B cell (primary cell): ENCODE data around the gene ZFP92. TPM values are rescaled to one million over a fixed set of nuclear protein-coding genes. Genes with fewer than 3 reads are reported as not detected.

Source experiments
- ATAC-seq: fragments of 200-7000 bp; cut with Tn5 transposase; one replicate; pipeline ENCODE4 v1.10.0; 2021; ENCODE audit warnings: low read depth, mild to moderate bottlenecking, moderate number of reproducible peaks, moderate library complexity
- CTCF ChIA-PET: fragments of 350-600 bp; sonication (Branson Sonifier 250); formaldehyde crosslinking; loops from one replicate; lab custom pipeline; 2021; ENCODE audit warnings: antibody characterized with exemption, inconsistent platforms; lab: Charles Lee
- POLR2A ChIA-PET: fragments of 350-600 bp; sonication (Branson Sonifier 250); formaldehyde crosslinking; loops from one replicate; lab custom pipeline; 2021; ENCODE audit warnings: antibody characterized with exemption; lab: Charles Lee
- DNase-seq: peaks from one replicate; pipeline ENCODE4 v3.0.0; 2013
- H2AFZ ChIP-seq: 2 replicates; pipeline ENCODE4 v1.6.1; 2012; ENCODE audit warnings: mild to moderate bottlenecking, low read depth, low read length; ENCODE audit not compliant: insufficient read depth, poor library complexity, severe bottlenecking
- H3K27ac ChIP-seq, 2 donors: 1 replicate in 1 of 2; 2 replicates in 1 of 2; pipeline ENCODE4 v1.5.1; 2012 to 2013; ENCODE audit warnings: low read length in 2 of 2, mild to moderate bottlenecking in 2 of 2, moderate library complexity in 1 of 2
- H3K27me3 ChIP-seq, 4 experiments: fragments of 200-600 bp in 1 of 4; sonication (generic) in 1 of 4; replicated peaks in 1 of 4; 1 replicate in 2 of 4; 2 replicates in 2 of 4; pipeline versions ENCODE4 v1.6.1 to v1.7.0; 2013 to 2016; ENCODE audit warnings: low read length in 3 of 4, mild to moderate bottlenecking in 2 of 4, mixed read lengths in 1 of 4, moderate library complexity in 1 of 4; ENCODE audit not compliant: insufficient read depth in 4 of 4, control insufficient read depth in 3 of 4; ENCODE audit errors: control extremely low read depth in 1 of 4
- H3K36me3 ChIP-seq, 2 experiments: replicated peaks in 1 of 2; 1 replicate in 1 of 2; 2 replicates in 1 of 2; pipeline versions ENCODE4 v1.6.1 to v1.7.1; 2013; ENCODE audit warnings: low read length in 1 of 2; ENCODE audit not compliant: insufficient read depth in 2 of 2, control insufficient read depth in 1 of 2; ENCODE audit errors: control extremely low read depth in 1 of 2, extremely low read depth in 1 of 2
- H3K4me1 ChIP-seq, 2 donors: fragments of 200-600 bp in 1 of 2; sonication (generic) in 1 of 2; 1 replicate in 1 of 2; 2 replicates in 1 of 2; pipeline versions ENCODE4 v1.5.1 to v1.6.1; 2013 to 2017; ENCODE audit warnings: low read length in 2 of 2; ENCODE audit not compliant: control insufficient read depth in 2 of 2, insufficient read depth in 2 of 2
- H3K4me2 ChIP-seq: replicated peaks from 2 replicates; pipeline ENCODE3; 2012; ENCODE audit warnings: mild to moderate bottlenecking, low read depth, low read length; ENCODE audit not compliant: poor library complexity, severe bottlenecking
- H3K4me3 ChIP-seq, 5 experiments: fragments of 200-600 bp in 1 of 5; sonication (generic) in 1 of 5; 1 replicate in 3 of 5; 2 replicates in 2 of 5; pipeline versions ENCODE4 v1.5.1 to v1.7.0; 2011 to 2016; ENCODE audit warnings: low read length in 4 of 5, mild to moderate bottlenecking in 4 of 5, low read depth in 2 of 5, control low read depth in 1 of 5, moderate library complexity in 1 of 5; ENCODE audit not compliant: insufficient read depth in 1 of 5; ENCODE audit errors: control extremely low read depth in 1 of 5, extremely low read depth in 1 of 5
- H3K79me2 ChIP-seq: fragments of 200-600 bp; sonication (generic); one replicate; pipeline ENCODE4 v1.6.0; 2016; ENCODE audit warnings: low read length; ENCODE audit not compliant: control insufficient read depth, insufficient read depth
- H3K9ac ChIP-seq: fragments of 200-600 bp; sonication (generic); 2 replicates; pipeline ENCODE4 v1.6.1; 2017; ENCODE audit warnings: mild to moderate bottlenecking, low read length, moderate library complexity
- H3K9me3 ChIP-seq, 3 donors: one replicate each; pipeline versions ENCODE4 v1.6.1 to v1.7.1; 2013; ENCODE audit warnings: low read length in 2 of 3; ENCODE audit not compliant: control insufficient read depth in 2 of 3, insufficient read depth in 1 of 3; ENCODE audit errors: control extremely low read depth in 1 of 3
- H4K20me1 ChIP-seq: 2 replicates; pipeline ENCODE4 v1.6.0; 2012; ENCODE audit warnings: mild to moderate bottlenecking, low read length; ENCODE audit not compliant: insufficient read depth, control insufficient read depth, poor library complexity, severe bottlenecking
- H3K27ac Mint-ChIP-seq: one replicate; pipeline ENCODE4 v1.8.0; 2021; ENCODE audit warnings: mixed read lengths
- H3K27me3 Mint-ChIP-seq: one replicate; pipeline ENCODE4 v1.8.0; 2021; ENCODE audit warnings: mixed read lengths
- H3K4me1 Mint-ChIP-seq: one replicate; pipeline ENCODE4 v1.8.0; 2021; ENCODE audit warnings: mixed read lengths
- H3K4me3 Mint-ChIP-seq: one replicate; pipeline ENCODE4 v1.8.0; 2021; ENCODE audit warnings: mixed read lengths
- H3K9me3 Mint-ChIP-seq: one replicate; pipeline ENCODE4 v1.8.0; 2022; ENCODE audit warnings: mixed read lengths; ENCODE audit not compliant: insufficient read depth
- EZH2 ChIP-seq: IDR thresholded peaks from 2 replicates; pipeline ENCODE4 v1.6.1; 2012; ENCODE audit warnings: borderline replicate concordance, low read depth, mild to moderate bottlenecking, moderate library complexity, low read length; ENCODE audit not compliant: insufficient read depth, poor library complexity, severe bottlenecking
- whole genome bisulfite sequencing: methylation state at CpG from one replicate; pipeline ENCODE4 v1.1.5; 2013; ENCODE audit warnings: missing lambda C conversion rate; ENCODE audit not compliant: insufficient coverage; 5-methylcytosine and 5-hydroxymethylcytosine counted together
- intact Hi-C: fragments of 100-400 bp; cut with micrococcal nuclease; formaldehyde crosslinking; loops from one replicate; pipeline ENCODE4 v1.10.0; 2022
- polyA plus RNA-seq: library from polyadenylated mRNA; depleted of rRNA; stranded (reverse); fragments of >200 nt; gene quantifications from 2 replicates; pipeline ENCODE4 v1.2.3, GENCODE V29; 2012
- total RNA-seq, 2 donors: library from RNA; stranded (reverse); fragments of 120-200 nt in 1 of 2; gene quantifications; 1 replicate in 1 of 2; 2 replicates in 1 of 2; pipeline versions ENCODE4 v1.2.3 to v1.2.4, GENCODE V29; 2013 to 2022
- TF ChIP-seq, protein P1 (sequence below): fragments of 200-600 bp; IDR thresholded peaks from one replicate; pipeline ENCODE4 v1.8.0; 2022; ENCODE audit warnings: antibody characterized with exemption, mild to moderate bottlenecking

Gene ZFP92
- total and polyA plus RNA-seq, 2 donors (not counting 1 experiment from before 2014, with no cell fraction given): 0.24 to 1.6 TPM

DNA sequence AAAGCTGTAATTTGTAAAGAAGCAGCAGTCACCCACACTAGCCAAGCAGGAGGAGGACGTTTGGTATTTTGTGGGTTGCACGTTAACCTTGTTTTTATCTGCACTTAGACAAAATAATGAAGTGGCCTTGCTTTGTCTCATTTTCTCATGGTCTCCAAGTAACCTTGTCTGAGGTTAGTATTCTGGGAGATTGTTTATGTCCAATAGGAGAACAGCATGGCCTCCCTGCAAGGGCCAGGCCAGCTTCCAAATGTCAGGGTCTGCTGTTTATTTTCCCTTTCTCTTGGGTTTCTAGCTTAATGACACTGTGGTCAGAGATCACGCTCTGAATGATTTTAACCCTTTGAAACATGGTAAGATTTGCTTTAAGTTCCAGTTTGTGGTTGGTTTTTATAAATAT, 40.0 kb upstream of the ZFP92 start:
- intact Hi-C loops: no loop called here
- no peaks in the 10 kb centered on the region for H3K9me3 Mint-ChIP-seq
- no peak for ATAC-seq
- CTCF ChIA-PET: no interaction called here
- Histone ChIP-seq H3K36me3 (no peaks in the 10 kb centered on the region), H3K79me2 (no peaks in the 10 kb centered on the region), H3K4me1 (no peaks in the 10 kb centered on the region), H4K20me1 (no peaks in the 10 kb centered on the region), H3K9me3 (no peaks in the 10 kb centered on the region), H3K9ac (no peak overlapping the region), H3K27me3 (peaks cover 0 to 3% (median 0%) of the 10 kb centered on the region in 4 experiments), H2AFZ (no peak overlapping the region), H3K27ac (no peak overlapping the region), H3K4me2 (no peak overlapping the region), H3K4me3 (no peak overlapping the region)
- no CpG with 5 or more reads among the region's 3 CpGs for WGBS
- peaks cover 10% of the 10 kb centered on the region for H3K27me3 Mint-ChIP-seq
- no peak overlapping the region for H3K27ac Mint-ChIP-seq
- no peaks in the 10 kb centered on the region for H3K4me1 Mint-ChIP-seq
- DNase-seq: no peak
- no peak overlapping the region for H3K4me3 Mint-ChIP-seq
- POLR2A ChIA-PET: no interaction called here
- TF ChIP-seq EZH2: no peak
- TF ChIP-seq, protein P1, sequence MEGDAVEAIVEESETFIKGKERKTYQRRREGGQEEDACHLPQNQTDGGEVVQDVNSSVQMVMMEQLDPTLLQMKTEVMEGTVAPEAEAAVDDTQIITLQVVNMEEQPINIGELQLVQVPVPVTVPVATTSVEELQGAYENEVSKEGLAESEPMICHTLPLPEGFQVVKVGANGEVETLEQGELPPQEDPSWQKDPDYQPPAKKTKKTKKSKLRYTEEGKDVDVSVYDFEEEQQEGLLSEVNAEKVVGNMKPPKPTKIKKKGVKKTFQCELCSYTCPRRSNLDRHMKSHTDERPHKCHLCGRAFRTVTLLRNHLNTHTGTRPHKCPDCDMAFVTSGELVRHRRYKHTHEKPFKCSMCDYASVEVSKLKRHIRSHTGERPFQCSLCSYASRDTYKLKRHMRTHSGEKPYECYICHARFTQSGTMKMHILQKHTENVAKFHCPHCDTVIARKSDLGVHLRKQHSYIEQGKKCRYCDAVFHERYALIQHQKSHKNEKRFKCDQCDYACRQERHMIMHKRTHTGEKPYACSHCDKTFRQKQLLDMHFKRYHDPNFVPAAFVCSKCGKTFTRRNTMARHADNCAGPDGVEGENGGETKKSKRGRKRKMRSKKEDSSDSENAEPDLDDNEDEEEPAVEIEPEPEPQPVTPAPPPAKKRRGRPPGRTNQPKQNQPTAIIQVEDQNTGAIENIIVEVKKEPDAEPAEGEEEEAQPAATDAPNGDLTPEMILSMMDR: no peak

DNA sequence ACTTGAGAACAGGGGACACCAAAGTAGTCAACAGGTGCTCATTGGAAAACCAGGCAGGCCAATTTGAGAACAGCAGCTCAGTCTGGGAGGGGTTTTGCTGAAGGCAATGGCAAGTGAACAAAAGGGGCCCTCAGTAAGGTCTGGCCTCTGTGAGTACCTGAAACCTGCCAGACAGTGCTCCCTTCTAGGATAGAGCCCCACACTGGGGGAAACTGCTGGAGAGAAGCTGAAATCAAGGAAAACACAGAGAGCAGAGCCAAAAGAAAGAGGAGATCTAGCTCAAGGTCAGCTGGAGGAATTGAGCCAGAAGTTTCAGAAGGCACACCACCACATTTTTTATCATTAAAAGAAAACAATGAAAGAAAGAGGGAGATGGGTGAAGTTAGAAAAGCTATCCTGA, 38.3 kb upstream of the ZFP92 start:
- H4K20me1 ChIP-seq: no peaks in the 10 kb centered on the region
- ChIA-PET CTCF (no interaction called here), POLR2A (no interaction called here)
- no peak overlapping the region for H3K27ac Mint-ChIP-seq
- H3K4me2 ChIP-seq: no peak overlapping the region
- ATAC-seq (no peak), DNase-seq (no peak)
- intact Hi-C loops: no loop called here
- no peak overlapping the region for H3K4me3 Mint-ChIP-seq
- peaks cover 0 to 3% (median 0%) of the 10 kb centered on the region in 4 experiments for H3K27me3 ChIP-seq
- no peaks in the 10 kb centered on the region for H3K4me1 ChIP-seq
- H3K27ac ChIP-seq: no peak overlapping the region
- no peak overlapping the region for H2AFZ ChIP-seq
- no peaks in the 10 kb centered on the region for H3K9me3 ChIP-seq
- no peaks in the 10 kb centered on the region for H3K36me3 ChIP-seq
- no peak overlapping the region for H3K9ac ChIP-seq
- H3K4me1 Mint-ChIP-seq: no peaks in the 10 kb centered on the region
- no peak overlapping the region for H3K4me3 ChIP-seq
- H3K9me3 Mint-ChIP-seq: no peaks in the 10 kb centered on the region
- no peak for TF ChIP-seq EZH2
- TF ChIP-seq, protein P1: no peak
- no peaks in the 10 kb centered on the region for H3K79me2 ChIP-seq
- peaks cover 10% of the 10 kb centered on the region for H3K27me3 Mint-ChIP-seq
